GM13976 (cell line): Measurements from ENCODE around the gene TMCO4.
"Not testable (repeated sequence)": the region's sequence is repeated elsewhere in the genome, so short reads cannot be mapped to it uniquely, and the experiment has no call there.

Experiments used
- DNase-seq: peaks from one replicate; pipeline ENCODE4 v3.0.0; 2012; ENCODE audit warnings: low spot score
- CTCF ChIP-seq: IDR thresholded peaks from 2 replicates; pipeline ENCODE4 v1.5.1; 2012; ENCODE audit warnings: borderline replicate concordance, mild to moderate bottlenecking; ENCODE audit not compliant: insufficient read depth; ENCODE audit errors: extremely low read depth, missing control alignments, control extremely low read depth
- in situ Hi-C: fragments of 300-500 bp; cut with MboI; formaldehyde crosslinking; loops from one replicate; pipeline ENCODE4 v1.12.0; 2022; ENCODE audit warnings: low sequenced_read_pairs, mixed read lengths, inconsistent platforms; ENCODE audit not compliant: unreplicated experiment

Gene TMCO4

GRCh38 chr1:19644681-19645410 is 154.9 kb downstream of the TMCO4 start:
- peak; percentile 74 for DNase-seq
- in situ Hi-C loops = no loop called here
- no peak for TF ChIP-seq CTCF

GRCh38 chr1:19644395-19644680 is 155.4 kb downstream of the TMCO4 start:
- peak; percentile 67 for DNase-seq
- in situ Hi-C loops = no loop called here

GRCh38 chr1:19643602-19644394 is 155.9 kb downstream of the TMCO4 start, which contains the start of gene NBL1:
Gene NBL1, plus strand, starts transcription at chr1:19644311. Its CDS starts 10,720 bp downstream, at chr1:19655031.
- no peak for TF ChIP-seq CTCF
- DNase-seq = peak; percentile 83
- in situ Hi-C loops = no loop called here

More at GRCh38 chr1:19644395-19644680, 155.4 kb downstream of the TMCO4 start:
- TF ChIP-seq CTCF = no peak

GRCh38 chr1:19643121-19643520 is 156.6 kb downstream of the TMCO4 start:
- DNase-seq = no peak
- in situ Hi-C loops = no loop called here
- TF ChIP-seq CTCF = no peak

GRCh38 chr1:19640363-19641316 is 159.1 kb downstream of the TMCO4 start:
- DNase-seq = no peak
- in situ Hi-C loops = no loop called here
- no peak for TF ChIP-seq CTCF

- no peak for DNase-seq
- in situ Hi-C loops = no loop called here
- TF ChIP-seq CTCF = no peak
Measured at GRCh38 chr1:19639999-19640362, 159.7 kb downstream of the TMCO4 start.

- in situ Hi-C loops, DNase-seq: not testable (repeated sequence)
Measured at GRCh38 chr1:19639228-19639627, 160.5 kb downstream of the TMCO4 start.
